NCI-H2196 (cell line): ENCODE data around the gene SLC6A19.
"Not testable (repeated sequence)": the region's sequence is repeated elsewhere in the genome, so short reads cannot be mapped to it uniquely, and the experiment has no call there.

Source experiments
- DNase-seq: peaks from one replicate; lab custom pipeline; 2025; ENCODE audit not compliant: unreplicated experiment; lab: John Stamatoyannopoulos, UW

The SLC6A19 gene

DNA sequence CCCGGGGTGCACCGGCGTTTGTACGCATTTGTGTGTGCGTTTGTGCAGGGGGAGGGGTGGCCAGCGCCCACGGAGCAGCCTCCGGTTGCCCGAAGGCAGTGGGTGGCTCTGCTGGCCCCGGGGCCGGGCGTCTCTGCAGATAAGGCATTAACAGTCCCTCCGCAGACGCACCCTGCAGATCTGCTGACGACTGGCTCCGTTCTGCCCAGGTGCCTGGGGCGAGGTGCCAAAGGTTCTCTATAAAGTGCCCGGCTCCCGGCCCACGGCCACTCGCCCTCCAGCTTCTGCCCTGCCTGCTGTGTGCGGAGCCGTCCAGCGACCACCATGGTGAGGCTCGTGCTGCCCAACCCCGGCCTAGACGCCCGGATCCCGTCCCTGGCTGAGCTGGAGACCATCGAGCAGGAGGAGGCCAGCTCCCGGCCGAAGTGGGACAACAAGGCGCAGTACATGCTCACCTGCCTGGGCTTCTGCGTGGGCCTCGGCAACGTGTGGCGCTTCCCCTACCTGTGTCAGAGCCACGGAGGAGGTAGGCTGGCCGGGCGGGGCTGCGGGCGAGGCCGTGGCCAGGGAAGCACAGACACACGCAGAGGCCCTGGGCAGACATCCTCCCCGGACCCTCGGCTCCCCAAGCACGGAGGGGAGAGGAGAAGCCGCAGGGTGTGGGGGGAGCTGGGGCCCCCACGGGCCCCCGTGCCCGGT lies at the start of gene SLC6A19:
Gene SLC6A19, plus strand, starts transcription at position 269 of the 699 bp plus-strand sequence. Its CDS starts 56 bp downstream, at position 325.
- peak; percentile 20 for DNase-seq

DNA sequence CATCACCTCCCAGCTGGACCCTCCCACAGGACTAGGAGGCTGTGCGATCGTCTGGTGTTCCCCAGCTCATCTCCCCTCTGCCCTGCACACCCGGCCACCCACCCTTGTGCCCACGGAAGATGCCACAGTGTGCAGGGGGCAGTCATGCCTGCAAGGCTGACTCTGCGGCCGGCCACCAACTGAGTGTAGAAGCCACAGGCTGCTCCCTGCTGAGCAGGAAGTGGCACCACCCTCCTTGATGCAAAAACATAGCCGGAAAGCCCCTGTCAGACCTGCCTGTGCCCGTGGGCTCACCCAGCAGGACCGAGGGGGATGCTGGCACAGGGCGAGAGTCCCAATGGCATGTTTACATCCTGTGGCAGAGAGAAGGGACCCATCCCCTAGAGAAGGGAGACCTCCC lies 49.2 kb upstream of the SLC6A19 start:
- DNase-seq = no peak

DNA sequence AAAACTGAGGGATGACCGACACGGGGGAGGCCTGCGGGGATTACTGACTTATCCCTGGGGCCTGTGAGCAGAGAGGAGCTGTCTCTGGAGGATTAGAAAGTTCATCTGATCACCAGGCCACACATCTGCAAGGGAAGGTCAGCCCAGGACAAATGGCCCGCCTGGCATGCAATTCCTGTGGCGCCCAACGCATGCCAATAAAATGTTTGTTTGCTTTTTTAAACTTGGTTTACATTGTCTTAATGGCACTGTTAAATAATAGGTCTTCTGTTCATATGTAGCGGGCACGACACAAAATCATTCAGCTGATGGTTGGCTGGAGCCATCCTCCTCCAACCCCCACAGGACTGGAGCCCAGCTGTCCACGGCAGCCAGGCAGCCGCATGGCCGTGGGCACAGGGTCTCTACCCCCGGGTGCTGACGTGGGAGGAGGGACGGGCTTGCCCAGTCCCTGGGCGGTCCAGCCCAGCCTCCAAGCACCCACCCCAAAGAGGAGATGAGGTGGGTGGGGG lies 48.6 kb upstream of the SLC6A19 start:
- peak; percentile 74 for DNase-seq

DNA sequence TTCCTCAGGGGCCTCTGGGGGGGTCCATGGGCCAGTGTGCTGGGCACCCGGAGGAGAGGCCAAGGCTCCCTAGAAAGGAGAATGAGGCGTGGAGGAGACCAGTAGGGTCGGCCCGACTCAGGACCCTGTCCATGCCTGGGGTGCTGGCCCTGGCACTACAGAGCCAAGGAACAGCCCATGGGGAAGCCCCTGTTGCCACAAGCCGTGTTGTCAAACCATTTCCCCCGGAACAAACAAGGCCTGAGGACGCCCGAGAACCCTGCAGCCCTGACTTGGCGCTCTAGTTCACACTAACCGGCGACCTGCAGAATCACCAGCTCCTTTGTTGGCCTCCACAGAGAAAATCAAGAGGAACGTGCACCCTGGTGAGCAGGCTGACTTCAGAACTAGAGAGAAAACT lies 48.0 kb upstream of the SLC6A19 start:
- DNase-seq = no peak

DNA sequence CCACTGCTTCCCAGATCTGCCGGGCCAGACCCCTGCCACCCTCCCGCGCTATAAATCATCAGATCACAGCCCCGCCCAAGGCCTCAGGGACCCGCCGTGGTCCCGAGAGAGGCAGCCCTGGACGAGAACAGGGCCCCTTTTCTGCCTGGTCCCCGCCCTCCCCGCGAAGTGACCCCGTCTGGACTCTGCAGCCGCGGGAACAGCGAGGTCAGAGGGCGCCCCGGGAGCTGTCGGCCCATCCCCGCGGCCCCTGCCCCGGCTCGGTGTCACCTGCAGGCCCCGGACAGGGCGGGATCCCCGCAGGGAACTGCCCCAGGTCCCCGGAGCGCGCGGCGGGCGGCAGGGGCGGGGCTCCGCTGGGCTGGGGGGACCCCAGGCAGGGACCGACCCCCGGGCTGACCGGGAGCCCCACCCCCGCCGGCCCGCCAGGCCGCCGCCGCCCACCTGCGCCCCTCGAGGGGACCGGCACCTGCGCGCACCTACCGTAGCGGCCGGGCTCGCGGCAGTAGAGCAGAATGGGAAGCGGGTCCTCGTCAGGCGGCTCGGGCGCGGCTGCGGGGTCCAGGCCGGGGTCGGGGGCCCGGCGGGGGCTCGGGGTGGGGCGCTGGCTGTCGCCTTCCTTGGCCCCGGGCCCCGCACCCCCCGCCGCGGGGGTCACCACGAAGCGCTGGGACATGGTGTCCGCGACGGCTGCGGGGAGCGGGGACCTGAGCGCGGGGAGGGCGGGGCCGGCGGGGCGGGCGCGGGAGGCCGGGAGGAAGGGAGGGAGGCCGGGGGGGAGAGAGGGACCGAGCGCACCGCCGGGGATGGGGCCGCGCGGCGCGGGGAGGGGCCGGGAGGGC lies 46.0 kb upstream of the SLC6A19 start:
- peak; percentile 41 for DNase-seq

DNA sequence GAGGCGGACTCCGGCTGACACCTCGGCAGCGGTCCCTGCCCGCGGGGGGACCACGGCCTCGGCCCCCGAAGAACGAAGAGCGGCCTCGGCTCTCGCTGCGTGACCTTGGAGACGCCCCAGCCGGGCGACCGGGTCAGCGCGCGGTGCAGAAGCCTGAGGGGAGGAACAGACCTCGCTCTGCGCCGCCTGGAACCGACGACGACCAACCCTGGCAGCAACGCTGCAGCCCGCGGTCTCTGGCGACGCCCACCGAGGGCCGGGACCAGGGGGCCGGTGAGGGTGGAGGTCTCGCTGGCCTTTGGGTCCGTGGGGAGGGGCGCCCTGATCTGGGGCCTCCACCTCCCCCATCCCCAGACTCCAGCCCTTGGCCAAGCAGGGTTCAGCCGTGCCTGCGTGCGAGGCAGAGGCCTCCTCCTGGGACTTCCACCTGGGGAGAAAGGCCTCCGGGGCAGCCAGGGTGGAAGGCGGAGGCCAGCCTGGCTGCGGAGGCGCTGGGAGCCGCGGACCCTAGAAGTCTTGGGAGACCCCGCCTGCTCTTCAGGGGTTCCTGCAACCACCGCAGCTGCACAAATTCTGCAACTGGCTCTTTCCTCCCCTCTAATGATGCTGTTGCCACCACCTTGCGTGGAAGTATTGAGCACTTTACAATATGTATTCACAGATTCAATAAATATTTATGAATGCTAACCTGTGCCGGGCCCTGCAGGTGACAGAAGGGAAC lies 45.2 kb upstream of the SLC6A19 start:
- no peak for DNase-seq

DNA sequence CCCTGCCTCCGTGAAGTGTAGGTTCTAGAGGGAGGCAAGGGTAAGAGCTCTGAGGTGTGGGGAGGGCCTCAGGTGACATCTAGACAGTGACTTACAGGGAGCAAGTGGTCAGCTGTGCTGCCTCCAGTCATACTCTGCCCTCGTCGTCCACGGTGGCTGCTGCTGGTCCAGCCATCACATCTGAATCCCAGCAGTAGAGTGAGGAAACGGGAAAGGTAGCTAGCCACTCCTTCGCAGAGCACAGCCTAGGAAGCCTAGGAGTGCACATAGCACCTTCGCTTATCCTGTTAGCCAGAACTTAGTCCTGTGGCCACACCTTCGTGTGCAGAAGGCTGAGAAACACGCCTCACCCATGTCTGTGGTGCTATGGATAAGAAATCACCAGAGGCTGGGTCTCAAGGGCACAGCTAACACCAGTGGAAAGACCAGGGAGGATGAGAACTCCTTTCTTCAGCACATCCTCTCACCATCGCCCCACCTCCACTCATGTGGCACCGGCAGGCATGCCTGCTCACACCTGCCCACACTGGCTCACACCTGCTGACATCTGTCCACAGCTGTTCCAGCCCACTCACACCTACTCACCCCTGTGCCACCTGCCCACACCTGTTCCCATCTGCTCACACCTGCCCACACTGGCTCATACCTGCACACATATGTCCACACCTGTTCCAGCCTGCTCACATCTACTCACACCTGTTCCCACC lies 44.5 kb upstream of the SLC6A19 start:
- no peak for DNase-seq

DNA sequence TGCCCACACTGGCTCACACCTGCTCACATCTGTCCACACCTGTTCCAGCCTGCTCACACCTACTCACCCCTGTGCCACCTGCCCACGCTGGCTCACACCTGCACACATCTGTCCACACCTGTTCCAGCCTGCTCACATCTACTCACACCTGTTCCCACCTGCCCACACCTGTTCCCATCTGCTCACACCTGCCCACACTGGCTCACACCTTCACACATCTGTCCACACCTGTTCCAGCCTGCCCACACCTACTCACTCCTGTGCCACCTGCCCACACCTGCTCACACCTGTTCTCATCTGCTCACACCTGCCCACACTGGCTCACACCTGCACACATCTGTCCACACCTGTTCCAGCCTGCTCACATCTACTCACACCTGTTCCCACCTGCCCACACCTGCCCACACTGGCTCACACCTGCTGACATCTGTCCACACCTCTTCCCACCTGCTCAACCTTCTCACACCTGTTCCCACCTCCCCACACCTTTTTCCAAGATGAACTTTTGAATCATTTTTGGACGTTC lies 43.9 kb upstream of the SLC6A19 start:
- not testable (repeated sequence) for DNase-seq

DNA sequence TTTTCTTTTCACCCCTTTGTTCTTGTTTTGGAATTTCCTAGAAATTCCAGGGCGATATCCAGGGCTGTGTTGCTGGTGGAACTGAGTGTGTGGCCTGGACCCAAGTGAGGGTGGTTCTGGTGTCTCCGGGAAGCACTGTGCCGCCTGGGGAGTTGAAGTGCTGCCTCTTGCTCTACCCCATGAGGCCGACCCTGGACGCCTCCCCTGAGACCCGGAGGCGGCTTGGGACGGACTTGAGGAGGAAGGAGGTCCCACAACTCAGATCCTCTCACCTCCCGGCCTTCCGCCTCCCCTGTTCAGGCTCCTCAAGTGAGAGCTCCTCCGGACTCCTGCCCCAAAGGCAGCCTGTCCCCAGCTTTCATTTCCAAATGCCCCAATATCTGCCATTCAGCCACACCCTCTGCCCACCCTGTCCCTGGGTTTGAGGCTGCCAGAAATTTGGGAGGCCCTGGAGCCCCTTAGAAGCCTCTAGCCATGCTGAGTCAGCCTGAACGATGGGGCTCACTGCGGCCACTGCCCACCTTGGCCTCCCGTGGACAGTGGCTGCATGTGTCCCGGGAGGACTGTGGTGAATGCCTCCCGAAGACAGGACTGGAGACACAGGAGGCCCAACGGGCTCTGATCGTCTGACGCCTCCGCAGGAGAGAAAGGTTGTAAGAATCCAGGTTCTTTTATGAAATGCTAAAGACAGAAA lies 42.6 kb upstream of the SLC6A19 start:
- DNase-seq = no peak

DNA sequence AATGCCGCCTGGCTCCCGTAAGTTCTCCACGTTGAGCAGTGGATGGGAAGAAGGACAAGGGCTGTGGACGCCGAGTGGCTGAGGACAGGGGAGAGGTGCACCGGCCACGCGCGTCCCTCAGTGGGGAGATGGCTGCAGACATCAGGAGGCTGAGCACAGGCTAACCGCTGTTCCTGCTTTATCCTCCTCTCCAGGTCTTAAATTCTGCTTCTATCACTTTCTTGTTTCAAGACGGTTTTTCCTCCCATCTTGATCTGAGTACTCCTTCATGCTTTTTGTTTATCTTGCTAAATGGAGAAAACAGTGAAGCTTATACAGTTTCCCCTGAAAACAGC lies 42.1 kb upstream of the SLC6A19 start:
- no peak for DNase-seq

DNA sequence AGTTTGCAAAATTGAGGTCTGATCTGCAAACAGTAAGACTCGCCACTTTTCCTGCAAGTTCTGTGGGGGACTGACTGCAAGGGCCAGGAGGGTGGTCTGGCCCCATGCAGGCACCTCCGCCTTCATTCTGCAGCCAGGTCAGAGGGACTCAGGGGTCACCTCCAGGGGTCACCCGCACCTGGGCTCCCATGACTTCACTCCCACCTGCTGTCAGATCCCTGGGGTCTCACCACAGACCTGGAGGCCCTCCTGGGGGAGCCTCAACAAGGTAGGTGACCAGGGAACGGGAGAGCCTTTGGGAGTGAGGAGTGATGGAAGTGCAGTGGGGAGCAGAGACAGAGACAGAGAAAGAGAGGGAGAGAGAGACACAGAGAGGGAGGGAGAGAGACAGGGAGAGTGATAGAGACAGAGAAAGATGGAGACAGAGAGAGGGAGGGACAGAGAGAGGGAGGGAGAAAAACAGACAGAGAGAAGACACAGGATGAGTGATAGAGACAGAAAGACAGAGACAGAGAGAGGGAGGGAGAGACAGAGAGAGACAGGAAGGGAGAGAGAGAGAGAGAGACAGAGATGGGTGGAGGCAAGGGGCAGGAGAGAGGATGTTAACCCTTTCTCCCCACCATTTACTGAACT lies 41.5 kb upstream of the SLC6A19 start:
- DNase-seq = no peak

DNA sequence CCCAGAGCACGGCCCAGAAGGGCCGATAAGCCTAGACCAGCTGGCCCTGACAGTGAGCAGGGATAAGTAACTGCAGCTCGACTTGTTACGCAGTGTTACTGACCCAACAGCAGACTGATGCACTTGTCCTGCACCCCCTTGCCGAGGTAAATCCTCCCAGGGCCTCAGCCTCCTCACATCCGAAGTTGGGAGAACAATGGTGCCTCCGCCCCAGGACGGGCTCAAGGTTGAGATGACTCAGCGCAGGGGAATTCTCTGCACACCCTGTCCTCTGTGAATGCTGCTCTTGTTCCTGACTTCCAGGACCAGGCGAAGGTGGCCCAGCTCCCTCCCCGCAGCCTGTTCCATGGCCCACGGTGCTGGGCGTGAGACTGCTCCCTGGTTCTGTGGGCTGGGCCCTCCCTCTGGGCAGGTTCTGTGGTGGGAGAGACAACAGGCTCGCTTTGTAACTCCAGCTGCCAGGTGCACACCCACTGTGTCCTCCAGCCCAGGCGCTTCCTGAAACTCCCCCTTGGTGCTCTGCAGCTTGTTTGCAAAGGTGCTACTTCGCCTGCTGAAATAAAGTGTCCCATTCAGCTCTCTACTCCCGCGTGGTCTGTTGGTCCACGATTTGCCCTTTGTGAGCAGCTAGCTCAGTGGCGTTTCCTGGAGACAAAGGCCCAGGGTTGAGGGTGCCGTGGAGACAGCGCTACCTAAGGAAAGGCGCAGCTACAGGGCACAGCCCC lies 40.1 kb upstream of the SLC6A19 start:
- peak; percentile 71 for DNase-seq

DNA sequence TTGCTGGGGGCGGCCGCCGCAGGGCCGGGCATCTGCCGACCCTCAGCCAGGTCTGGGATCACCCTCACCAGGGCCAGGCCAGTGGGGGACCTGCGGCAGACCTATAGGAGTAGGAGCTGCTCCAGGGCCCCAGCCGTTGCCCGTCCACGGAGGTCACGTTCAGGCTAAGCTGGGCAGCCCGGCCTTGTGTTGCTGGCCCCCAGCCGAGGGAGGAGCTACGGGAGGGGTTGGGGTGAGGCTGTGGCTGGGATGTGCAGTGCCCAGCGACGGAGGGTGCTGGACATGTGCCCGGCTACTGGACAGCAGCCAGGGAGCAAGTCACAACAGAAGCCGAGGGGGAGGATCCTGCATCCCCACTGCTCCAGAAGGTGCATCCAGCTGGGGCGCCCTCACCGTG lies 39.6 kb upstream of the SLC6A19 start:
- DNase-seq = peak; percentile 91

DNA sequence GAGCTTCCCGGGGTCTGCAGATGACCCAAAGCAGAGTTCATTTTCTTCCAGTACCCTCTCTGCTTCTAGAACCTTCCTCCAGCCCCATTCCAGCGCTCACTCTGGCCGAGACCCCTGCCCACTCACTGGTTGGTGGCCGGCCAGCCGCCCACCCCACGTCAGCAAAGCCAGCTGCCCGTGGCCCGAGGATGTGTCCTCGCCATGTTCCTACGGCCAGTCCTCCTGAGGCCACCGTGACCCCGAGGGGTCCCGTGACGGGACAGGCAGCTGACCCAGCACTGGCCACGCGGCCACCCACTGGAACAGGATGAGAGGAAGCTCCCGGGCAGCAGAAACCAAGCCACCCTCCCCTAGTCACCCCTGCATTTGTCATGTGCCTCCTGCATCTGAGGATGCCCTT lies 39.1 kb upstream of the SLC6A19 start:
- DNase-seq = no peak

DNA sequence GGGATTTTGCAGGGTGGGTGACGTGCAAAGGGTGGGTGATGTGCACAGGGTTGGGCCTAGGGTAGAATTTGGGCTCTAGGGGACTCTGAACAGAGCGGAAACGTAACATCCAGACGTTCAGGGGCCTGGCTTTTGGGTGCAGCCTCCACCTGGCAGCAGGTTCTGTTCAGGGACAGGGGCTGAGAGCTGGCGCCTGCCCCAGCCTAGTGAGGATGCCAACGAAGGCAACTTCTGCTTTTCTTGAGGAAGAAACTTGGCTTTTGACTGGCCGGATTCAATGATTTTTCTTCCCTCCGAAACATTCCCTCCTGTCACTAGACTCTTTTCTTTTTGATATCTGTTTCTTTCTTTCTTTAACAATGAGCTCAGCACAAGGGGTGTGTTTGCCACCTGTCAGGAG lies 38.6 kb upstream of the SLC6A19 start:
- DNase-seq = no peak

DNA sequence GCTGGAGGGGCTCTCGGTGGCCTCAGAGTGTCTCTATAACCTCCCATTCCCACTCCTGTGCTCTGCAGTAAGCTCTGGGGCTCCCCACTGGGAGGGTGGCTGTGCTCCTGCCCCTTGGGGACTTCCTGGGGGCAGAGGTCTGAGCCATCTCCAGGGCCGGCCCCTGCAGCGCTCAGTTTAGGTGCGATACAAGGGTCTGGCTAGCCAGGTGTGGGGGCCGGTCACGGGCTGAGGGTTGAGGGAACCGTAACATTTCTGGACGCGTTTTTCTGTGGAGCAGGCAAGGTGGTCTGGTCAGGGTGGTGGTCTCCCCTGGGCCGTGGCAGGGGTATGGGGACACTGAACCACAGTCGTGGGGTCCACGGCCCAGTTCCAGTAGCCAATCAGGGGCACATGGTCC lies 38.0 kb upstream of the SLC6A19 start:
- no peak for DNase-seq

DNA sequence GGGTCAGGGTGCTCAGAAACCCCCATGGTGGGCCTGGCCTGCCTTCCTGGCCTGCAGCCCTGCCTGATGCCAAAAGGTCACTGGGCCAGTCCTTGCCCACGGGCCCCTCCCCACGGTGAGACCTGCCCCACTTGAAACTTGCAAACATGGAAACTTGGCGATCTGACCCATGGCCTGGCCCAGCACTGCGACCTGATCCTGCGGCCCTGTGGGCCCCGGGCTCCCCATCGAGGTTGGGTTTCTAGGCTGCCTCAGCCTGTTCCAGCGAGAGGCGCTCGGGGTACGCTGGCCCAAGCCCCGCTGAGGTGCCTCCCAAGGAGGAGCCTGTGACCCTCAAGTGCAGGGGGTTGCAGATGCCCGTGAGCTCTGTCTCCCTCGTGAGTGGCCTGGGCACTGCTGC lies 37.5 kb upstream of the SLC6A19 start:
- DNase-seq = no peak

DNA sequence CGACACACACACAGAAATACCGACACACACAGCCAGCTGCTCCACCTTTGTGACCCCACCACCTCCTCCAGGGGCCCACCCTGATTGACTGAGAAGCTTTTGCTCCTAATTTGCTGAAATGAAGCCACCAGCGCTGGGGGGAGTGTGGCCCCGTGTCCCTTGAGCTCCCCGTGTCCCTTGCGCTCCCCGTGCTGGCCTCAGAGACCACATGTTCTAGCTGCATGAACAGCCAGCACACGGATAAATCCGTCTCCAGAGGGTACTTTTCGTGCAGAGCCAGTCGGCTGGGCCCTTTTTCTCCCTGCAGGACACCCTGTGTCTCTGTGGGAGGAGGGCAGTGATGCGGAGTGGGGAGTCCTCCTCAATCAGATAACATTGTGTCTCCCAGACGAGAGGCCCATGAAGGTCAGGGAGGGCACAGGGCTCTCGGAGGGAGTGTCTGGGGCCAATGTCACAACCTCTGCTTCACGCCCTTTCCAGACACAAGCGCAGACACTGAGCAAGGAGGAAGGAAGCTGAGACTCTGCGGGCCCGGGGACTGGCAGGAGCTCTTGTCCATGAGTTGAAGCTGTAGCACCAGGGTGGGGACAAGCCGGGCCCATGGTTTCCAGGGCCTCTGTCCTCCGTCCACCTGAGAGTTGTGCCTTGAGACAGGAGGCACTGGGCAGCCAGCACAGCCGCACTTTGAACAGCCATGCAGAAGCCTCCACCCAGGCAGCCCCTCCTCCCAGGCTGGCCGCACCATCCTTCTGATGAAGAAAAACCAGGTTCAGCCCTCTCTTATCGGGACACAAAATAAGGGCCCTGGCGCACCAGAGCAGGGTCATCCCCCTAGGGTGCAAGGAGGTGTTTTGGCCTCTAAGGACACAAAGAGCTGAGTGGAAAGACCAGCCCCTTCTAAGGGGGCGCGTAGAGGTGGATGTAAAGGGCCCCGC lies 36.4 kb upstream of the SLC6A19 start:
- no peak for DNase-seq
